HEK293 (cell line): ENCODE measurements around the gene ISL1.

Source experiments
- BCL11A ChIP-seq: fragments of 450-650 bp; formaldehyde crosslinking; IDR thresholded peaks from 2 replicates; pipeline ENCODE4 v1.5.1; 2016; ENCODE audit warnings: low read depth, missing biosample characterization, missing genetic modification characterization
- ZNF121 ChIP-seq: fragments of 450-650 bp; formaldehyde crosslinking; IDR thresholded peaks from 2 replicates; pipeline ENCODE4 v1.5.1; 2016; ENCODE audit warnings: missing biosample characterization, missing genetic modification characterization
- ZNF16 ChIP-seq: fragments of 450-650 bp; formaldehyde crosslinking; IDR thresholded peaks from 2 replicates; pipeline ENCODE4 v1.5.1; 2016; ENCODE audit warnings: low read depth, missing biosample characterization, missing genetic modification characterization
- ZNF324 ChIP-seq: fragments of 450-650 bp; formaldehyde crosslinking; IDR thresholded peaks from 2 replicates; pipeline ENCODE4 v1.5.1; 2016; ENCODE audit warnings: missing biosample characterization, missing genetic modification characterization
- ZNF350 ChIP-seq: fragments of 450-650 bp; formaldehyde crosslinking; IDR thresholded peaks from 2 replicates; pipeline ENCODE4 v1.5.0; 2017; ENCODE audit warnings: missing biosample characterization, mild to moderate bottlenecking, missing genetic modification characterization
- ZNF501 ChIP-seq: fragments of 450-650 bp; formaldehyde crosslinking; IDR thresholded peaks from 2 replicates; pipeline ENCODE4 v1.5.1; 2016; ENCODE audit warnings: missing biosample characterization, missing genetic modification characterization
- TF ChIP-seq, protein P1 (sequence below): fragments of 450-650 bp; formaldehyde crosslinking; IDR thresholded peaks from 2 replicates; pipeline ENCODE4 v1.5.1; 2016; ENCODE audit warnings: missing biosample characterization, missing genetic modification characterization
- TF ChIP-seq, protein P2 (sequence below): fragments of 450-650 bp; formaldehyde crosslinking; IDR thresholded peaks from 2 replicates; pipeline ENCODE4 v1.5.1; 2016; ENCODE audit warnings: missing biosample characterization, missing genetic modification characterization
- TF ChIP-seq, protein P3 (sequence below): fragments of 450-650 bp; formaldehyde crosslinking; IDR thresholded peaks from 2 replicates; pipeline ENCODE4 v1.5.1; 2017; ENCODE audit warnings: missing biosample characterization, mild to moderate bottlenecking, missing genetic modification characterization, moderate library complexity

DNA sequence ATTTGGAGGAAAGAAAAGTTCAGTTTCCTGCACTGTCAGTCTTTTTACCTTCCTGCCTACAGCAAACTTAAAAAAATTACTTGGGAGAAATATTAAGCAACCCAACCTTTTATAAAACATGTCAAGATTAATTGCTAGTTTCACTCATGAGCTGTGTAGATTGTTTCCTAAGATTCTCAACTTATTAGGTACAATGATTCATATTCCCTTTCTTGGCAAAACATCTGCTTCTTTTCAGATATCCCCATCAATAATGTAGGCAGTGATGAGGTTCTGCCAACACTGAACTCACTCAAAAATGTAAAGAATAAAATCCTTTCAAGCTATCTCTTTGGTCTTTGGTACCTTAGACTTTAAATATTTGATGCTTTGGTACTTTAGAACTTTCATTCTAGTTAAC lies 56.0 kb downstream of the ISL1 start:
- TF ChIP-seq ZNF16 (tag by site-specific recombination): no peak
- TF ChIP-seq ZNF121 (tag by site-specific recombination): no peak
- TF ChIP-seq, protein P1, sequence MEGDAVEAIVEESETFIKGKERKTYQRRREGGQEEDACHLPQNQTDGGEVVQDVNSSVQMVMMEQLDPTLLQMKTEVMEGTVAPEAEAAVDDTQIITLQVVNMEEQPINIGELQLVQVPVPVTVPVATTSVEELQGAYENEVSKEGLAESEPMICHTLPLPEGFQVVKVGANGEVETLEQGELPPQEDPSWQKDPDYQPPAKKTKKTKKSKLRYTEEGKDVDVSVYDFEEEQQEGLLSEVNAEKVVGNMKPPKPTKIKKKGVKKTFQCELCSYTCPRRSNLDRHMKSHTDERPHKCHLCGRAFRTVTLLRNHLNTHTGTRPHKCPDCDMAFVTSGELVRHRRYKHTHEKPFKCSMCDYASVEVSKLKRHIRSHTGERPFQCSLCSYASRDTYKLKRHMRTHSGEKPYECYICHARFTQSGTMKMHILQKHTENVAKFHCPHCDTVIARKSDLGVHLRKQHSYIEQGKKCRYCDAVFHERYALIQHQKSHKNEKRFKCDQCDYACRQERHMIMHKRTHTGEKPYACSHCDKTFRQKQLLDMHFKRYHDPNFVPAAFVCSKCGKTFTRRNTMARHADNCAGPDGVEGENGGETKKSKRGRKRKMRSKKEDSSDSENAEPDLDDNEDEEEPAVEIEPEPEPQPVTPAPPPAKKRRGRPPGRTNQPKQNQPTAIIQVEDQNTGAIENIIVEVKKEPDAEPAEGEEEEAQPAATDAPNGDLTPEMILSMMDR (tag by site-specific recombination): no peak
- TF ChIP-seq ZNF350: no peak
- no peak for TF ChIP-seq ZNF501
- TF ChIP-seq, protein P2, sequence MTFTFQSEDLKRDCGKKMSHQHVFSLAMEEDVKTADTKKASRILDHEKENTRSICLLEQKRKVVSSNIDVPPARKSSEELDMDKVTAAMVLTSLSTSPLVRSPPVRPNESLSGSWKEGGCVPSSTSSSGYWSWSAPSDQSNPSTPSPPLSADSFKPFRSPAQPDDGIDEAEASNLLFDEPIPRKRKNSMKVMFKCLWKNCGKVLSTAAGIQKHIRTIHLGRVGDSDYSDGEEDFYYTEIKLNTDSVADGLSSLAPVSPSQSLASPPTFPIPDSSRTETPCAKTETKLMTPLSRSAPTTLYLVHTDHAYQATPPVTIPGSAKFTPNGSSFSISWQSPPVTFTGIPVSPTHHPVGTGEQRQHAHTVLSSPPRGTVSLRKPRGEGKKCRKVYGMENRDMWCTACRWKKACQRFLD (tag by site-specific recombination): no peak
- TF ChIP-seq, protein P3, sequence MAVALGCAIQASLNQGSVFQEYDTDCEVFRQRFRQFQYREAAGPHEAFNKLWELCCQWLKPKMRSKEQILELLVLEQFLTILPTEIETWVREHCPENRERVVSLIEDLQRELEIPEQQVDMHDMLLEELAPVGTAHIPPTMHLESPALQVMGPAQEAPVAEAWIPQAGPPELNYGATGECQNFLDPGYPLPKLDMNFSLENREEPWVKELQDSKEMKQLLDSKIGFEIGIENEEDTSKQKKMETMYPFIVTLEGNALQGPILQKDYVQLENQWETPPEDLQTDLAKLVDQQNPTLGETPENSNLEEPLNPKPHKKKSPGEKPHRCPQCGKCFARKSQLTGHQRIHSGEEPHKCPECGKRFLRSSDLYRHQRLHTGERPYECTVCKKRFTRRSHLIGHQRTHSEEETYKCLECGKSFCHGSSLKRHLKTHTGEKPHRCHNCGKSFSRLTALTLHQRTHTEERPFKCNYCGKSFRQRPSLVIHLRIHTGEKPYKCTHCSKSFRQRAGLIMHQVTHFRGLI (tag by site-specific recombination): no peak
- no peak for TF ChIP-seq BCL11A (tag by site-specific recombination)
- no peak for TF ChIP-seq ZNF324 (tag by site-specific recombination)
